ENCODE results near the gene LIX1L.

GRCh38 chr1:145961425-145962156 lies 3.8 kb upstream of the LIX1L start:
- TF ChIP-seq POLR2A (IDR thresholded peaks at IDR 0.05) (no peak), CTCF (IDR thresholded peaks at IDR 0.05) (no peak)

Measured in right lobe of liver (tissue), 4 donors.